Stimulated activated CD4-positive, alpha-beta T cell treated with anti-CD3 and anti-CD28 coated beads, TNF-alpha, amount 100 ng/mL, for 4 hours (primary cell): ENCODE data around the gene ZGRF1.
"Not testable (repeated sequence)": the region's sequence is repeated elsewhere in the genome, so short reads cannot be mapped to it uniquely, and the experiment has no call there.

Experiments used
- DNase-seq, 3 experiments: peaks; one replicate each; pipeline ENCODE4 v3.0.0-alpha.2; 2020; ENCODE audit warnings: low read depth in 3 of 3

Gene ZGRF1

GRCh38 chr4:112516471-112517066, 120.1 kb downstream of the ZGRF1 start:
- no peak for DNase-seq

GRCh38 chr4:112516066-112516470, 120.6 kb downstream of the ZGRF1 start, which contains the start of gene NEUROG2:
Gene NEUROG2, minus strand, starts transcription at chr4:112516180. Its CDS starts 705 bp downstream, at chr4:112515475.
- no peak for DNase-seq

- DNase-seq, result no peak
Measured at GRCh38 chr4:112515198-112516065, 121.3 kb downstream of the ZGRF1 start.

- no peak for DNase-seq
Measured at GRCh38 chr4:112514647-112515197, 122.0 kb downstream of the ZGRF1 start.

GRCh38 chr4:112513971-112514646, 122.6 kb downstream of the ZGRF1 start:
- no peak for DNase-seq

- no peak for DNase-seq
Measured at GRCh38 chr4:112511803-112512118, 124.9 kb downstream of the ZGRF1 start.

GRCh38 chr4:112511093-112511802, 125.5 kb downstream of the ZGRF1 start:
- DNase-seq, result no peak

- no peak for DNase-seq
Measured at GRCh38 chr4:112510291-112511092, 126.2 kb downstream of the ZGRF1 start.

- no peak for DNase-seq
Measured at GRCh38 chr4:112509243-112510141, 127.2 kb downstream of the ZGRF1 start.

GRCh38 chr4:112508356-112508755, 128.4 kb downstream of the ZGRF1 start:
- DNase-seq, result no peak

GRCh38 chr4:112504807-112505206, 131.9 kb downstream of the ZGRF1 start:
- no peak for DNase-seq

GRCh38 chr4:112502871-112503270, 133.8 kb downstream of the ZGRF1 start:
- no peak for DNase-seq

- no peak for DNase-seq
Measured at GRCh38 chr4:112492321-112492720, 144.4 kb downstream of the ZGRF1 start.

- DNase-seq, result not testable (repeated sequence)
Measured at GRCh38 chr4:112490808-112491207, 145.9 kb downstream of the ZGRF1 start.
